Measurements from ENCODE around the gene MINDY4.

MINDY4 gene

GRCh38 chr7:30903146-30903545, 131.9 kb downstream of the MINDY4 start:
- in situ Hi-C loops (cut with MboI; ENCODE audit: low pct_unique_long_range_greater_than_20kb, low sequenced_read_pairs) = no loop called here
- DNase-seq = no peak

GRCh38 chr7:30904561-30904960, 133.3 kb downstream of the MINDY4 start:
- in situ Hi-C loops (cut with MboI; ENCODE audit: low pct_unique_long_range_greater_than_20kb, low sequenced_read_pairs) = no loop called here
- no peak for DNase-seq

- in situ Hi-C loops (cut with MboI; ENCODE audit: low pct_unique_long_range_greater_than_20kb, low sequenced_read_pairs) = no loop called here
These were observed 134.1 kb downstream of the MINDY4 start for GRCh38 chr7:30905078-30906012.

DNA sequence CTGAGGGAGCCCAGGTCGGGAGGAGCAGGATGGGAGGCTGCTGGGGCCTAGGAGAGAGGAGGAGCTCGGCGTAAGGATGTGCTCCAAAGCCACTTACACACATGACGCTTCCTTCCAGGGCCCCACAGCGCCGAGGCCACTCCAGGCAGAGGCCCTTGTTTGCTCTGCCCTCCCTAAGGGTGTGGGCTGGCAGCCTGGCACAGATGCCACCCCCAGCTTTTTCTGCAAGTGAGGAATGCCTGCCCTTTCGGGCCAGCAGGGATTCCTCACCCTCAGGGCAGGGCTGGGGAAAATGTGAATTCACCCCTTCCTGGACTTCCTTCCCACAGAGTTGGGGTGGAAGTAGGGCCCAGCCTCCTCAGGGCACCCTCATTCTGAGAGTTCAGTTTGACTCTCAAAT, 134.8 kb downstream of the MINDY4 start:
- in situ Hi-C loops (cut with MboI; ENCODE audit: low pct_unique_long_range_greater_than_20kb, low sequenced_read_pairs) = no loop called here
- no peak for DNase-seq

More at GRCh38 chr7:30905078-30906012, 134.1 kb downstream of the MINDY4 start:
- DNase-seq = no peak

- in situ Hi-C loops (cut with MboI; ENCODE audit: low pct_unique_long_range_greater_than_20kb, low sequenced_read_pairs) = no loop called here
- no peak for DNase-seq
These were observed 135.5 kb downstream of the MINDY4 start for GRCh38 chr7:30906515-30907240.

DNA sequence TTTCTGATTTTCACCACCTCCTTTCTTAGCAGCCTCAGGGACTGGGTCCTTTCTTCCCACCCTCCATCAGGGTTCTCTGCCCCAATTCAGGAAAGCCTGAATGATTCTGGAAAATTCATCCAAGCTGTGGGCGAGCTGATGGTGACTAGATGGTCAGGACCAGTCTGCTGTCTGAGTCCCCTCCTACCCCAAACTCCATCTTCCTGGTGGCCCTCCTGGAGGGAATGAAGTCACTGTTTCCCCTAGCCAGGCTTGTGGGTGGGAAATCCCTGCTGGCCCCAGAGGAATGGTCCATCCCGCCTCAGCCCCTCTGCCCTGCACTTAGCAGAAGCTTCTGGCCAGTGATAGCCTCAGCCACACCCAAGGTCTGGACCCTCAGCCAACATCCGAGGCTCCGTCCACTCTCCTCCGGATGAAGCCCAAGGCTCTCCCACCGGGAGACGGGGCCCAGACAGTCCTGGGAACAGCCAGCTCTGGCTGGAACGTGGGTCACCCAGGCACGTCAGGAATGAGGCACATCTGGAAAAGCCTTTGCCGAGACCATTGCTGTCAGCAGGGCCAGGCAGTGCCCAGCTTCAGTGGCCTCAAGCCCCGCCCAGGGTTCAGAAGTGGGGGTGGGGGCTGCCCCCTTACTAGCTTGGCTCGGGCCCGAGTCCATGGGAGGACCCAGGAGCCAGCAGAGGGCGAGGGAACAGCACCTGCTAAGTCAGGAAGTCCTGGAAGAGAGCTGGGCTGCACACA, 136.5 kb downstream of the MINDY4 start:
- in situ Hi-C loops (cut with MboI; ENCODE audit: low pct_unique_long_range_greater_than_20kb, low sequenced_read_pairs) = no loop called here
- DNase-seq = no peak

DNA sequence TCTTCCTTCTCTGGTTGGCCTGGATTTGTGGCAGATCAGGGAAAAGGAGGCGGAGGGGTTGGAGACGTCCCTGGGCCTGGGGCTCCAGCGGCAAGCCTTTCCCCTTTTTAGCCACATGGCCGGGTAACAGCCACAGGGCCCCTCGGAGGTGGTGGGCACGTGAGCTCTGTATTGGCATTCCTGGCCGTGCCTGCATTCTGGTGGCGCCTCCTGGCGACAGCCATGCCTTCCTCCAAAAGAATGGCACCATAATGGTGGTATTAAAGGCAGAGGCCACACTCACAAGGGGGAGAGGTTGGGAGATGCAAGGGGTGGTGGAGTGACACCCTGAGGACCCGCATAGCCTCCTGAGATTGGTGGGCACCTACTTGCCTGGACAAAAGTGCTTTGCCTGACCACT, 137.5 kb downstream of the MINDY4 start:
- in situ Hi-C loops (cut with MboI; ENCODE audit: low pct_unique_long_range_greater_than_20kb, low sequenced_read_pairs) = no loop called here
- DNase-seq = no peak

DNA sequence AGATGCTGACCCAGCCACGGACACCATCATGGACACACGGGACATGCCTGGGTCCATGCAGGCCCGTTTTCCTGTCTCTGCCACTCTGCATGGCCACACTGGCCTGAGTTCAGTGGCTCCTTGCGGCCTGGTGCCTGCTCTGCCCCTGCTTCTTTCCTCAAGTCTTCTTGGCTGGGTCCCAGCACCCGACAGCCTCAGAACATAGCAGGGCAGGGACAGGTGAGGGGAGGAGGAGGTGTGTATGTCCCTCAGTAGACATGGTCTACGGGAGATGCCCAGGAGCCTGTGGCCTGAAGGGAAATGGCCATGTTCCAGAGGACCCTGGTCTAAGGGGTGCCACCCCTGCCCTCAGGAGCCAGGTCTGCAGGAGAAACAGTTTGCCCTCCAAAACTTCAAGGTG, 138.2 kb downstream of the MINDY4 start:
- no peak for DNase-seq
- in situ Hi-C loops (cut with MboI; ENCODE audit: low pct_unique_long_range_greater_than_20kb, low sequenced_read_pairs) = no loop called here

GRCh38 chr7:30910411-30911073, 139.3 kb downstream of the MINDY4 start:
- DNase-seq = no peak
- in situ Hi-C loops (cut with MboI; ENCODE audit: low pct_unique_long_range_greater_than_20kb, low sequenced_read_pairs) = no loop called here

DNA sequence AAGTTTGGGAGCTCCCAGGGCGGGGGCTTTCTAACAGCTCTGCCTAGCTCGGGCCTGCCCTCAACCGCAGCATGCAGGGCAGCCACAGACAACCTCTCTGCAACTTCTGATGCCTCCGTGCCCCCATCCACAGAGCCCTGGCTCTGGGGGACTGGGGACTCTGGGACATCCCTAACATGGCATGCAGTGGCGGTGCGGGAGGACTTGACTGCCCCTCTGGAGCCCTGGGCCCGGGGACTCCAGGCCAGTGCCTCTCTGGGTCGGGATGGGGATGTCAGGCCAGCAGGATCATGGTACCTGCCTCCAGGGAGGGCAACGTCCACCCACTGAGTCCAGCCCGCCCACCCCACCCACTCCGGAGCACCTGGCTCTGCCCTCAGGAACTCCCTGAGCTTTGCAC, 139.9 kb downstream of the MINDY4 start:
- DNase-seq = no peak
- in situ Hi-C loops (cut with MboI; ENCODE audit: low pct_unique_long_range_greater_than_20kb, low sequenced_read_pairs) = no loop called here

GRCh38 chr7:30911561-30911969, 140.3 kb downstream of the MINDY4 start, which contains the start of gene AQP1:
Gene AQP1, plus strand, starts transcription at chr7:30911853. Its CDS starts 57 bp downstream, at chr7:30911910.
- in situ Hi-C loops (cut with MboI; ENCODE audit: low pct_unique_long_range_greater_than_20kb, low sequenced_read_pairs) = no loop called here
- no peak for DNase-seq

GRCh38 chr7:30912021-30912730, 141.0 kb downstream of the MINDY4 start:
- no peak for DNase-seq
- in situ Hi-C loops (cut with MboI; ENCODE audit: low pct_unique_long_range_greater_than_20kb, low sequenced_read_pairs) = no loop called here

DNA sequence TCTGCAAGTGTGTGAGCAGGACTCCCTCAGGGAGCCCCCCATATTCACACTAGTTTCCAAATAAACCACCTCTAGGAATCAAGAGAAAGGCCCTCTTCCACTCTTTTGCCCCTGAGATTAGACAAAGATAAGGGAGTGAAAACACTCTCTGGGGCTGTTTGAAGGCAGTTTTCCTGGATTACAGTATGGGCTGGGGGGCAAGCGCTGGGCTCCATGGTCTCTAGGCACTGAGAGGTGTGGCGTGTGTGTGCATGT, 141.4 kb downstream of the MINDY4 start:
- DNase-seq = no peak
- in situ Hi-C loops (cut with MboI; ENCODE audit: low pct_unique_long_range_greater_than_20kb, low sequenced_read_pairs) = no loop called here

GRCh38 chr7:30912986-30913811, 142.0 kb downstream of the MINDY4 start:
- in situ Hi-C loops (cut with MboI; ENCODE audit: low pct_unique_long_range_greater_than_20kb, low sequenced_read_pairs) = no loop called here
- DNase-seq = no peak

DNA sequence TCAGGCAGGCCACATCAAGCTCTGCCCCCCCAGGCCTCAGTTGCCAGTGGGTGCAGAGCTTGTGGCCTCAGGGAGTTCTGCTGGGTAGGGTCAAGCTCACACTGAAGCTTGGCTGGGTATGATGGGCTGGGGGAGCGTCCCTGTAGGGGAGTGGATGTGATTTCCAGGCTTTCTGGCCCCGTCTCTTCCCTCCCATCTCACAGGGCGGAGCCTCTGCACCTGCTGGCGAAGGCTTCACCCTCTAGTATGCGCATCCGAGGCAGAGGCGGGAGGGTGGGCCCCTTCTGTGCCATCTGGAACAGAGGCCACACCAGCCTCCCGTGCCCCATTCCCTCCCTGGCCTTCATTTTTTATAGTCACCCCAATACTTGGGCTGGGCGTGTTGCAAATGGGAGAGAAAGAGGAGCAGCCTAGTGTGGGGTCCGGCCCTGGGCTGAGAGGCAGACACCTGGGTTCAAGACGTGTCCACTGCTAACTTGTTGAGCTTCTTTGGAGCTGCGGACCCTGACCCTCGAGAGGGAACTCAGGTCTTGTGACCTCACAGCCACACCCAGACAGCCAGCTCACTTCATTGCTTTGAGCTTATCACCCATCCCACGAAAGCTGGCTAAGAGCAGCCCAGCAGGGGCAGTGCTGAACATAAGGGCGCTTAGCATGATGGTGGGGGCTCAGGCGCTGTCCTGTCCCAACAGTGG, 142.8 kb downstream of the MINDY4 start:
- in situ Hi-C loops (cut with MboI; ENCODE audit: low pct_unique_long_range_greater_than_20kb, low sequenced_read_pairs) = no loop called here
- no peak for DNase-seq

- DNase-seq = no peak
- in situ Hi-C loops (cut with MboI; ENCODE audit: low pct_unique_long_range_greater_than_20kb, low sequenced_read_pairs) = no loop called here
These were observed 143.4 kb downstream of the MINDY4 start for GRCh38 chr7:30914596-30914995.

GRCh38 chr7:30915005-30915601, 143.9 kb downstream of the MINDY4 start:
- in situ Hi-C loops (cut with MboI; ENCODE audit: low pct_unique_long_range_greater_than_20kb, low sequenced_read_pairs) = no loop called here
- no peak for DNase-seq
